Adrenal gland (tissue), 12 donors: Measurements from ENCODE around the gene KCNJ9. TPM values are rescaled to one million over a fixed set of nuclear protein-coding genes. Genes with fewer than 3 reads are reported as not detected.

Source experiments
- DNase-seq, 7 donors: peaks; one replicate each; pipeline ENCODE4 v3.0.0-alpha.2; 2019 to 2020
- H3K27ac ChIP-seq, 5 donors: fragments of 200-600 bp; sonication (generic) in 4 of 5; 1 replicate in 3 of 5; 2 replicates in 2 of 5; pipeline versions ENCODE4 v1.5.1 to v1.8.0; 2016 to 2020; ENCODE audit warnings: mild to moderate bottlenecking in 1 of 5
- H3K27me3 ChIP-seq: fragments of 200-600 bp; 2 replicates; pipeline ENCODE4 v1.8.0; 2021
- H3K36me3 ChIP-seq, 2 donors: fragments of 200-600 bp; replicated peaks in 1 of 2; 1 replicate in 1 of 2; 2 replicates in 1 of 2; pipeline versions ENCODE4 v1.5.1 to v1.8.0; 2018 to 2022
- H3K4me1 ChIP-seq, 2 donors: fragments of 200-600 bp; replicated peaks in 1 of 2; 1 replicate in 1 of 2; 2 replicates in 1 of 2; pipeline versions ENCODE4 v1.5.1 to v1.8.0; 2018 to 2021
- H3K4me3 ChIP-seq, 4 donors: fragments of 200-600 bp; sonication (generic) in 3 of 4; one replicate each; pipeline ENCODE4 v1.5.1; 2016 to 2018
- H3K9me3 ChIP-seq, 3 donors: fragments of 200-600 bp; sonication (generic) in 1 of 3; replicated peaks in 1 of 3; 1 replicate in 2 of 3; 2 replicates in 1 of 3; pipeline versions ENCODE4 v1.5.1 to v1.8.0; 2016 to 2021
- CTCF ChIP-seq, 6 experiments: fragments of 450-650 bp in 4 of 6; fragments of 200-600 bp in 2 of 6; sonication (generic) in 1 of 6; IDR thresholded peaks; 1 replicate in 5 of 6; 2 replicates in 1 of 6; pipeline versions ENCODE4 v1.5.1 to v1.8.0; 2016 to 2021; ENCODE audit warnings: antibody characterized with exemption in 6 of 6, mild to moderate bottlenecking in 2 of 6, moderate library complexity in 1 of 6
- POLR2A ChIP-seq, 2 donors: fragments of 450-650 bp; IDR thresholded peaks; one replicate each; pipeline ENCODE4 v1.6.1; 2017; ENCODE audit warnings: antibody characterized with exemption in 2 of 2, mild to moderate bottlenecking in 2 of 2, moderate library complexity in 1 of 2
- WGBS, 4 donors: extraction: QIAGEN DNeasy Blood & Tissue Kit in 2 of 4; methylation state at CpG; one replicate each; pipeline versions ENCODE4 v1.1.5 to v1.1.7; 2013 to 2017; 5-methylcytosine and 5-hydroxymethylcytosine counted together
- intact Hi-C, 2 donors: fragments of 100-400 bp; cut with DNase I; formaldehyde crosslinking; loops; one replicate each; pipeline versions ENCODE4 v1.14.1 to v1.15.0; 2022 to 2023
- polyA plus RNA-seq, 3 donors: library from polyadenylated mRNA; stranded (reverse); fragments of 200-250 nt in 2 of 3; fragments of 350-450 nt in 1 of 3; fragmentation: Illumina TruSeq in 1 of 3; extraction: RNeasy Lipid Tissue Mini Kit (QIAGEN cat#74804) in 1 of 3; gene quantifications; one replicate each; pipeline ENCODE4 v1.2.3, GENCODE V29; 2013 to 2014
- total RNA-seq, 9 donors: library from RNA; depleted of rRNA in 4 of 9; stranded (reverse); fragments of >200 nt in 4 of 9; fragments of 120-200 nt in 1 of 9; fragmentation: NEBNext Ultra II Directional in 1 of 9; extraction: Animal tissue kit (Norgen Biotek cat#: 25700) in 1 of 9; gene quantifications; one replicate each; pipeline versions ENCODE4 v1.1.0 to v1.2.4, GENCODE V29; 2013 to 2023
- donor health status: healthy with polysubstance abuse.
- donor health status: Bipolar disorder and iron deficiency.
- donor health status: DM: yes; HTN: yes; CAD: no.
- donor health status: DM: no; HTN: no; CAD: no.
- donor health status: DM: no; HTN: no; CAD: no.
- donor health status: DM: yes; HTN: yes; CAD: no.

The KCNJ9 gene
- total and polyA plus RNA-seq, 12 donors = 0.14 to 1.1 (median 0.22) TPM; not detected in 6

- Histone ChIP-seq H3K27ac (no peak overlapping the region), H3K27me3 (no peaks in the 10 kb centered on the region), H3K9me3 (no peaks in the 10 kb centered on the region), H3K36me3 (no peaks in the 10 kb centered on the region), H3K4me1 (no peaks in the 10 kb centered on the region), H3K4me3 (no peak overlapping the region)
- no peak for DNase-seq
- WGBS, 4 donors = 86 to 92% (median 91%) methylated on average over 10 to 11 of the region's 11 CpGs
- TF ChIP-seq POLR2A (IDR thresholded peaks at IDR 0.05) (no peak), CTCF (IDR thresholded peaks at IDR 0.05) (no peak)
- intact Hi-C loops = no loop called here
Measured at GRCh38 chr1:160129966-160130365, 48.6 kb downstream of the KCNJ9 start.

- no peak overlapping the region for H3K27ac ChIP-seq
- no peaks in the 10 kb centered on the region for H3K27me3 ChIP-seq
- 80 to 100% (median 86%) methylated on average over 1 to 5 of the region's 5 CpGs for WGBS, 4 donors
- no peak for DNase-seq
- no peaks in the 10 kb centered on the region for H3K9me3 ChIP-seq
- TF ChIP-seq CTCF (IDR thresholded peaks at IDR 0.05) (no peak), POLR2A (IDR thresholded peaks at IDR 0.05) (no peak)
- intact Hi-C loops = no loop called here
- no peak overlapping the region for H3K4me3 ChIP-seq
- H3K4me1 ChIP-seq = no peaks in the 10 kb centered on the region
- H3K36me3 ChIP-seq = no peaks in the 10 kb centered on the region
Measured at GRCh38 chr1:160130486-160130885, 49.1 kb downstream of the KCNJ9 start.

- Histone ChIP-seq H3K27ac (no peak overlapping the region), H3K27me3 (no peaks in the 10 kb centered on the region), H3K36me3 (no peaks in the 10 kb centered on the region), H3K4me3 (no peak overlapping the region), H3K4me1 (no peaks in the 10 kb centered on the region), H3K9me3 (no peaks in the 10 kb centered on the region)
- DNase-seq = no peak
- intact Hi-C loops = no loop called here
- WGBS, 4 donors = 78 to 95% (median 84%) methylated on average over 1 of the region's 1 CpG
- TF ChIP-seq POLR2A (IDR thresholded peaks at IDR 0.05) (no peak), CTCF (IDR thresholded peaks at IDR 0.05) (no peak)
Measured at GRCh38 chr1:160130939-160131338, 49.6 kb downstream of the KCNJ9 start.

GRCh38 chr1:160131803-160132565, 50.6 kb downstream of the KCNJ9 start:
- H3K36me3 ChIP-seq = no peaks in the 10 kb centered on the region
- H3K27me3 ChIP-seq = no peaks in the 10 kb centered on the region
- H3K4me1 ChIP-seq = no peaks in the 10 kb centered on the region
- H3K9me3 ChIP-seq = no peaks in the 10 kb centered on the region
- 72 to 82% (median 76%) methylated on average over 8 of the region's 8 CpGs for WGBS, 4 donors
- no peak overlapping the region for H3K27ac ChIP-seq
- H3K4me3 ChIP-seq = no peak overlapping the region
- peak in 1 of 7 donors; percentile 16 for DNase-seq
- TF ChIP-seq CTCF (IDR thresholded peaks at IDR 0.05) = no peak
- TF ChIP-seq POLR2A (IDR thresholded peaks at IDR 0.05) = no peak
- intact Hi-C loops = no loop called here
